ENCODE results near the gene TRIP6. TPM values are rescaled to one million over a fixed set of nuclear protein-coding genes. Genes with fewer than 3 reads are reported as not detected.

The TRIP6 gene
- total and polyA plus RNA-seq, 2 donors (not counting 3 experiments of a cell fraction or from before 2014, with no cell fraction given), result 90.3 TPM

DNA sequence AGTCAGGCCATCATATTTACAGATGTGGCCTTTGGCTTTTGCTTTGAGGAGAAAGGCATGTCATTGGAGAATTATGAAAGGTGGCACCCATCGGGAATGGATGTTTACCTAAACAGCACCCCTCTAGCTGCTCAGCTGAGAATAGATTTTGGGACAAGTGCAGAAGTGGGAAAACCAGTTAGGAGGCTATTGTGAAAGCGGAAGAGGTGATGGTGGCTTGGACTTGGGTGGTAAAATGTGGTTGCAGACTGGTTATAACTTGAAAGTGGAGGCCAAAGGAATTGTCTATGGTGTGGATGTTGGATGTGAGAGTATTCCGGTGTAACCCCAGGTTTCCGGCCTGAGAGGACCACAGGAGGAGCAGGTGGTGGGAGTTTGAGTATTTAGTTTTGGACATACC, 19.8 kb upstream of the TRIP6 start:
- no peak overlapping the region for H3K27ac ChIP-seq (ENCODE audit: insufficient read depth, low read depth, low read length)
- H3K9ac ChIP-seq (replicated peaks; ENCODE audit: extremely low read depth, insufficient read depth, low read length), result no peak overlapping the region
- H3K4me1 ChIP-seq (ENCODE audit: control insufficient read depth, extremely low read depth, insufficient read depth, low read length), result peaks cover 6% of the 10 kb centered on the region
- dilution Hi-C loops (cut with MboI; ENCODE audit: extremely low pct_ligation_motif_present, low sequenced_read_pairs), result loop anchor here (25.0 kb wide), 1 partner anchor 135 kb away; the partner anchor contains the start of genes EPO and POP7
- FAIRE-seq (no peak), DNase-seq (ENCODE audit: low read depth, low spot score) (no peak)
- H4K20me1 ChIP-seq (replicated peaks; ENCODE audit: control insufficient read depth, extremely low read depth, insufficient read depth, low read length), result no peaks in the 10 kb centered on the region
- ChIA-PET POLR2A (no interaction called here), CTCF (interaction anchor here (0.6 to 6.1 kb wide), 3 partner anchors 11 to 142 kb away, joined by 3 to 214 read pairs (median 17); partner anchors contain the start of gene POP7)
- no TSS peak for BruUV-seq (replicated peaks)
- intact Hi-C loops (cut with micrococcal nuclease), result no loop called here
- no peak overlapping the region for H3K4me3 ChIP-seq (replicated peaks in 1 of 3; ENCODE audit: insufficient read depth in 1 of 3, low read depth in 1 of 3, low read length in 3 of 3)
- H3K9me1 ChIP-seq (replicated peaks; ENCODE audit: control insufficient read depth, extremely low read depth, insufficient read depth, low read length), result no peaks in the 10 kb centered on the region
- H3K27me3 ChIP-seq (ENCODE audit: control insufficient read depth in 2 of 2, insufficient read depth in 2 of 2, low read length in 2 of 2), result no peaks in the 10 kb centered on the region
- H2AFZ ChIP-seq (ENCODE audit: low read depth, low read length), result no peak overlapping the region
- H3K36me3 ChIP-seq (ENCODE audit: control insufficient read depth in 2 of 2, extremely low read depth in 1 of 2, insufficient read depth in 2 of 2, low read length in 2 of 2), result no peaks in the 10 kb centered on the region
- no peaks in the 10 kb centered on the region for H3K9me3 ChIP-seq (replicated peaks; ENCODE audit: control insufficient read depth, insufficient read depth, low read length)
- no peaks in the 10 kb centered on the region for H3K79me2 ChIP-seq (ENCODE audit: control insufficient read depth, insufficient read depth, low read length)
- H3K4me2 ChIP-seq (ENCODE audit: insufficient read depth, low read length), result no peak overlapping the region
- TF ChIP-seq POLR2A (IDR thresholded peaks at IDR 0.05; ENCODE audit: low read depth, low read length), result no peak
- TF ChIP-seq, protein P1, sequence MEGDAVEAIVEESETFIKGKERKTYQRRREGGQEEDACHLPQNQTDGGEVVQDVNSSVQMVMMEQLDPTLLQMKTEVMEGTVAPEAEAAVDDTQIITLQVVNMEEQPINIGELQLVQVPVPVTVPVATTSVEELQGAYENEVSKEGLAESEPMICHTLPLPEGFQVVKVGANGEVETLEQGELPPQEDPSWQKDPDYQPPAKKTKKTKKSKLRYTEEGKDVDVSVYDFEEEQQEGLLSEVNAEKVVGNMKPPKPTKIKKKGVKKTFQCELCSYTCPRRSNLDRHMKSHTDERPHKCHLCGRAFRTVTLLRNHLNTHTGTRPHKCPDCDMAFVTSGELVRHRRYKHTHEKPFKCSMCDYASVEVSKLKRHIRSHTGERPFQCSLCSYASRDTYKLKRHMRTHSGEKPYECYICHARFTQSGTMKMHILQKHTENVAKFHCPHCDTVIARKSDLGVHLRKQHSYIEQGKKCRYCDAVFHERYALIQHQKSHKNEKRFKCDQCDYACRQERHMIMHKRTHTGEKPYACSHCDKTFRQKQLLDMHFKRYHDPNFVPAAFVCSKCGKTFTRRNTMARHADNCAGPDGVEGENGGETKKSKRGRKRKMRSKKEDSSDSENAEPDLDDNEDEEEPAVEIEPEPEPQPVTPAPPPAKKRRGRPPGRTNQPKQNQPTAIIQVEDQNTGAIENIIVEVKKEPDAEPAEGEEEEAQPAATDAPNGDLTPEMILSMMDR (IDR thresholded peaks at IDR 0.05; ENCODE audit: extremely low read depth in 1 of 2, insufficient read depth in 1 of 2, low read depth in 1 of 2, low read length in 2 of 2), result no peak
- TF ChIP-seq FOS (IDR thresholded peaks at IDR 0.05; ENCODE audit: borderline replicate concordance, insufficient read depth, low read length), result no peak
- TF ChIP-seq, protein P2, sequence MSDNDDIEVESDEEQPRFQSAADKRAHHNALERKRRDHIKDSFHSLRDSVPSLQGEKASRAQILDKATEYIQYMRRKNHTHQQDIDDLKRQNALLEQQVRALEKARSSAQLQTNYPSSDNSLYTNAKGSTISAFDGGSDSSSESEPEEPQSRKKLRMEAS (IDR thresholded peaks at IDR 0.05; ENCODE audit: insufficient read depth, insufficient read length), result no peak
- no peak for TF ChIP-seq MYC (IDR thresholded peaks at IDR 0.05; ENCODE audit: low read depth, low read length)
- no peak for TF ChIP-seq JUN (IDR thresholded peaks at IDR 0.05; ENCODE audit: borderline replicate concordance, insufficient read depth, insufficient read length, low read depth)
- no peak for TF ChIP-seq POLR2AphosphoS5 (IDR thresholded peaks at IDR 0.05; ENCODE audit: insufficient read depth, low read depth, low read length)
- TF ChIP-seq GATA2 (IDR thresholded peaks at IDR 0.05; ENCODE audit: insufficient read depth, insufficient read length, low read depth, low read length), result no peak
- TF ChIP-seq EZH2 (IDR thresholded peaks at IDR 0.05; ENCODE audit: borderline replicate concordance, low read depth, low read length, severe bottlenecking), result no peak
